NCI-H226 (cell line): ENCODE measurements around the gene LARGE1.

ENCODE experiments used
- DNase-seq: peaks from one replicate; pipeline ENCODE4 v3.0.0-alpha.2; 2015

Gene LARGE1

DNA sequence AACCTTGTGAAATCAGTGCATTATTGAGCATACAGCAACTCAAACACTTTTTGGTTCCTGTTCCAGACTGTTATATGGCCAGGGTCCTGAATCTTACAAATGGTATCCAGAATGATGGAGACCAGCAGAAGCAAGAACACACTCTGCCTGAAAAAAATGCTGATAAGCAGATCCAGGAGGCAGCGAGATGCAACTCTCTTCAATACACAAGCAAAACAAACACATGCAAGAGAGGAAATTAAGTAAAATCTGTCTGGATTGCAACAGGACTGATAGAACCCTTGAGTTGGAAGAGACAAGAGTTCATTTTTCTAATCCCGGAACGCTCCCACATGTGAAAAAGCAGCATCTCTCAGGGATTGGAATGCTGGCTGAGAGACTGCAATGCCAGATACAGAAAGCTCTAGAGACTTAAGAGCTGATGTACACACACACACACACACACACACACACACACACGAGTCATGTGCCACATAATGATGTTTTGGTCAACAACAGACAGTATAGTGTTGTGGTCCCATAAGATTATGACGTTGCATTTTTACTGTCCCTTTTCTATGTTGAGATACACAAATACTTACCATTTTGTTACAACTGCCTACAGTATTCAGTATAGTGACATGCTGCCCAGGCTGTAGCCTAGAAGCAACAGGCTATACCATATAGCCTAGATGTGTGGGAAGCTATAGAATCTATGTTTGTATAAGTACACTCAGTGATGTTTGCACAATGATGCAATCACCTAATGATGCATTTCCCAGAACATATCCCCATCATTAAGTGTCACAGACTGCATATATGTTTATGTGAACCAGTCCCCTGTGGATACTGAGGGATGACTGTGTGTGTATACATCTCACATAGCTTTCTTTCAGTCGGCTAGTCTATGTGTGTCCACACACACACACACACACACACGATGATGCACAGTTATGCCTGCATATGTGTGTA lies 406.6 kb downstream of the LARGE1 start:
- DNase-seq: no peak

DNA sequence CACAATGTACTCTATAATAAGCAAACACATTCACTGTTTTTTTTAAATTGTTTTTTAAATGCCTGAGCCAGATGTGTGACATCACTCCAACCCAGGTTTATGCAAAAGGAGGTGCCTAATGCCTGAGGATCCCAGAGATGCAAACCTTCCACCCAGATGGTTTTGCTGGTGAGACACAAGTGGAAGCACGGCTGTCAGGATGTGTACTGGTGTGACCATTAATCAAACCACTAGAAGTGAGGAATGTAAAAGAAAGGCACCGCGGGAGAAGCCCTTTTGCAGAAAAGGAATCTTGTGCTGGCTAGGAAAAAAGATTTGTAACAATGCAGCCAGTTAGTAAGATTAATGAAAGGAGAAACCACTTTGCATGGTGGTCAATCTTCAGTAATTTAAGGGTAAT lies 407.4 kb downstream of the LARGE1 start:
- DNase-seq: no peak

DNA sequence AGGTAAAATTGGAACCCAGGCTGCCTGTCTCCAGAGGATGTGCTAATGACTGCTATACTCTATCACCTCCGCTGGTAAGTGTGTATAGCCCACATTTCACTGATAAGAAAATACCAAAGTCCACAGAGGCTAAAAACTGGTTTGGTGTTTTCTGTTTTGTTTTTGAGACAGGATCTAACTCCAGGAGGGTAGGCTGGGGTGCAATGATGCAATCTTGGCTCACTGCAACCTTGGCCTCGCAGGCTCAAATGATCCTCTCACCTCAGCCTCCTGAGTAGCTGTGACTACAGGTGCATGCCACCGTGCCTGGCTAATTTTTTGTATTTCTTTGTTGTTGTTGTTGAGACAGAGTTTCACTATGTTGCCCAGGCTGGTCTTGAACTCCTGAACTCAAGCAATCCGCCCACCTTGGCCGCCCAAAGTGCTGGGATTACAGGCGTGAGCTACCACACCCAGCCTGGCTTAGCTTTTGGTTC lies 409.8 kb downstream of the LARGE1 start:
- no peak for DNase-seq

GRCh38 chr22:33504941-33505625 lies 415.2 kb downstream of the LARGE1 start:
- no peak for DNase-seq

- no peak for DNase-seq
Measured at GRCh38 chr22:33496112-33496511, 424.2 kb downstream of the LARGE1 start.

- DNase-seq: no peak
Measured at GRCh38 chr22:33493476-33494205, 426.6 kb downstream of the LARGE1 start.

GRCh38 chr22:33492210-33492651 lies 428.0 kb downstream of the LARGE1 start:
- no peak for DNase-seq

GRCh38 chr22:33487041-33487716 lies 433.1 kb downstream of the LARGE1 start:
- no peak for DNase-seq

GRCh38 chr22:33481550-33481949 lies 438.7 kb downstream of the LARGE1 start:
- no peak for DNase-seq

- DNase-seq: no peak
Measured at GRCh38 chr22:33477120-33478111, 442.9 kb downstream of the LARGE1 start.

DNA sequence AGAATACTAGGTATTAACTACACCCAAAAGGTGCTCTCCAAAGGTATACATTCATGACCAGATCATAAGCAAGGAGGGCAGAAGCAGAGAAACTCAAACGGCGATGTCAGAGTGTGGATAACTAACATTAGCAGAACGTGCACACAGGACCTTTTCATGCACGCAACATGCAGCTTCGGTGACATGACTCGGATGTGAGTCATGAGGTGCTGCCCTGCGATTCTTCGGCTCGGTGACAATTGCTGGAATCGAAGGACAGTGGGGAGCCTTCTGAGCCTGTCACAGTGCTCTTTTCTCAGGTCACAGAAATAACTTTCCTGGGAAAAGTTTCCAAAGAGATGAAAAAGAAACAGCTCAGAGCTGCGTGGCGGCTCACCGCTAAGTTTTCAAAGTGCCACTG lies 443.6 kb downstream of the LARGE1 start:
- no peak for DNase-seq

GRCh38 chr22:33476206-33476605 lies 444.1 kb downstream of the LARGE1 start:
- DNase-seq: no peak

GRCh38 chr22:33474587-33474986 lies 445.7 kb downstream of the LARGE1 start:
- DNase-seq: no peak

DNA sequence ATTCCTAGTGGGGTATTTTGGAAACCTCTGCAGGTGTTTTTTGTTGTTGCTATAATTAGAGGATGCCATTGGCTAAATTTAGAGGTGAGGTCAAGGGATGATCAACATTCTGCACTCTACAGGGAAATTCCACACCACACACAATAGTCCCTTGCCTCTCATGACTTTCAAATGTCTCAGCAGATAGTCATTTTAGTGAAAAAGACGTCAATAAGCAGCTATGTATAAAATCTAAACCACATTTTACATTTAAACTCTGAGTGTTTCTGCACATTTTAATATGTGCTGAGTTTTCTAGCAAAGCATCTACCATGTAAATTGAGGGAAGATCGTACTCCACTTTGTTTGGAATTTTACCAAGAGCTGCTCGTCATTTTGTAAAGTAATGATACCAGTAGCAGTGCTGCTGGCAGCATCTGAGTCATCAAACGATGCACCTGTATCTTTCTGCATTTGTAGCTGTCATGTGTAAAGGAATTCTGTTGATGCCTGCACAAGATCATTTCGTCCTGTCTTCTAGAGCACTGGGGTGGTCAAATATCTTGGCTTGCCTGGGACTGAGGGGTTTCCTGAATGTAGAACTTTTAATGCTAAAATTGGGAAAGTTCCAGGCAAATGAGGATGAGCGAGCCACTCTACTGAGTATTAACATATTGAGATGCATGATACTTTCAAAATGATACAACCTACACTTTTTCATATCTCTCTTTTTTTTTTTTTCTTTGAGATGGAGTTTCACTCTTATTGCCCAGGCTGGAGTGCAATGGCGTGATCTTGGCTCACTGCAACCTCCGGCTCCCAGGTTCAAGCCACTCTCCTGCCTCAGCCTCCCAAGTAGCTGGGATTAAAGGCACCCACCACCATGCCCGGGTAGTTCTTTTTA lies 447.6 kb downstream of the LARGE1 start:
- DNase-seq: no peak

DNA sequence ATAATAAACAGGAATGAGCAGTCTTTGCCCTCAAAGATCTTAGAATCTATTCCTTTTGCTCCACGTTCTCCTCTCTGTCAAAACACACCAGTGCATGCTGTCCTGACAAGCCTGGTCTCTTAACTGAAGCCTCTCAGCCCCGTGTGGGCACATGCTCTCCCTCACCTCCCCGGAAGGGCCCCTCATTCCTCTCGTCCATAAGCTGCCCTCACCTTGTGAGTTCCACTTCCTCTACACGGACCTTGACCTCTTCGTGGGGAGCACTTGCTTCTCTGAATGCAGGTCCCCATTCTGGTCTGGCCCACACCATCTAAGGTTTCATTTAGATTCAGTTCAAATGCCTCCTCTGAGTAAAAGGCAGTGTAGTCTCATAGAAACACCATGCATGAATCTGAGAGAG lies 449.8 kb downstream of the LARGE1 start:
- no peak for DNase-seq

DNA sequence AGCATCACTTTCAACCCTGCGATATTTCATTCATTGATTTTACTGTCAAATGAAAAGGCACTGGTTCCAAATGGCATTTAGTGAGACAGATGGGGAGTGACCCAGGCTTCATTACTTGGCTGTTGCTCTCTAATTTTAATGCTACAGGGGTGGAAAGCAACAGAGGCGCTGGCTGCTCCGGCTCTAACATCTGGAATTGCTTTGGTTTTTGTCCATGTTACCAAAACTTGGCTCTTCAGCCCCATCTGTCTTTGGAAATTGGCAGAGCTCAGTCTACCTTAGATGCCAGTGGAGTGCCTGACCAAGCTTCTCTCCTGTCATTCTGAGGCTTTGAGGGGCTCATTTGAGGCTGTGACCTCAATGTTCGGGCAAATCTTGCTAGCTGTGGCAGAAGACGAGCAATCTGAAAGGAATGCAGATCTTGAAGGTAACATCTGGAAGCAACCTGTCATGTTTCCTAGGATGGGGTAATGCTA lies 452.6 kb downstream of the LARGE1 start:
- DNase-seq: no peak

GRCh38 chr22:33467080-33467479 lies 453.2 kb downstream of the LARGE1 start:
- no peak for DNase-seq

- no peak for DNase-seq
Measured at GRCh38 chr22:33465554-33465953, 454.7 kb downstream of the LARGE1 start.

GRCh38 chr22:33464698-33465097 lies 455.6 kb downstream of the LARGE1 start:
- DNase-seq: no peak
